Stimulated activated CD4-positive, alpha-beta T cell treated with anti-CD3 and anti-CD28 coated beads, Interleukin-15, amount 100 ng/mL, for 1 hour (primary cell): ENCODE results near the gene TSFM.

Experiments used
- DNase-seq, 2 donors: peaks; one replicate each; pipeline ENCODE4 v3.0.0-alpha.2; 2020; ENCODE audit warnings: low read depth in 1 of 2, low spot score in 1 of 2

TSFM gene

DNA sequence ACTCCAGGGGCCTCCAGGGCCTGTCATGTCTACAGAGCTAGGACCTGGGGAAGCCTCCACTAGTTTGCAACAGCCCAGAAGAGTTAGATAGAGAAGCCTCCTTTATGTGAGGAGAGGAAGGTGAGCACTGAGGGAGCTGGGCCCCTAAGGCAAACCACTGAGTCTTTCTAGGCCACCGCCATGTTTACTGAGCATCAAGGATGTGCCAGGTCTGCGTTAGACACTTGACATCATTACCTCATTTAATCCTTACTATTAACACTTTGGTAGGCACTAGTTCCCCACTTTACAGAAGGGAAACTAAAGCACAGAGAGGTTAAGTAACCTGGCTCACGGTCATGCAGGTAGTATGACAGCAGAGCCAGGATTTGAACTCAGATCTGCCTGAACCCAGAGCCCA lies 51.1 kb downstream of the TSFM start:
- no peak for DNase-seq

DNA sequence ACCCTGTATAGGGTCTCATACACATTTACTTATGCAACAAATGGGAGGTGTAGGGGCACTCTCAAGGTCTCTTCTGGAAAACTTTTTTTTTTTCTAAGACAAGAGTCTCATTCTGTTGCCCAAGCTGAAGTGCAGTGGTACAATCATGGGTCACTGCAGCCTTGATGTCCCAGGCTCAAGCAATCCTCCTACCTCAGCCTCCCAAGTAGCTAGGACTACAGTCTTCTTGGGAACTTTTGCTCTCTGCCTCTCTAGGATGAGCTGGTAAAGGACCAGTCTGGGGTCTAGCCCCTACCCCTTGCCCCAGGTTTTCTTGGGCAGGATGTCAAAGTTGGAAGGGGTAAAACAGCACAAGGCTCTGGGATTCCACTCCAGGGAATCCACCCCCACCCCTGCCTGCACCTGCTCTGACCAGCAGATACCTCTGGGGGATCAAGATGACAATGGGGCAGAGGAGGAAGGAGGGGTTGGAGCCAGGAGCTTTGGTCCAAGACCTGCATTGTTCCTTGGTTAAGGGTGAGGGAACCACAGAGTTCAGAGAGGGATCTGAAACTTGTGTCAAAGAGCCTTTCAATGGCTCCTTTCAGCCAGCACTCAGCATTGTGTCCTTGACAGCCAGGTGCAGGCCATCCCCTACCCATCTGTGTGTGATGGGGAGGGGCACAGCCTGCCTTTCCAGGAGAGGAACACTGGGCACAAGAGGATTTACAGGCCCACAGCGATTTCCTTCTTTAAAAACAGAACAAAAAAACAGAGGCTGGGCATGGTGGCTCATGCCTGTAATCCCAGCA lies 51.7 kb downstream of the TSFM start:
- no peak for DNase-seq

DNA sequence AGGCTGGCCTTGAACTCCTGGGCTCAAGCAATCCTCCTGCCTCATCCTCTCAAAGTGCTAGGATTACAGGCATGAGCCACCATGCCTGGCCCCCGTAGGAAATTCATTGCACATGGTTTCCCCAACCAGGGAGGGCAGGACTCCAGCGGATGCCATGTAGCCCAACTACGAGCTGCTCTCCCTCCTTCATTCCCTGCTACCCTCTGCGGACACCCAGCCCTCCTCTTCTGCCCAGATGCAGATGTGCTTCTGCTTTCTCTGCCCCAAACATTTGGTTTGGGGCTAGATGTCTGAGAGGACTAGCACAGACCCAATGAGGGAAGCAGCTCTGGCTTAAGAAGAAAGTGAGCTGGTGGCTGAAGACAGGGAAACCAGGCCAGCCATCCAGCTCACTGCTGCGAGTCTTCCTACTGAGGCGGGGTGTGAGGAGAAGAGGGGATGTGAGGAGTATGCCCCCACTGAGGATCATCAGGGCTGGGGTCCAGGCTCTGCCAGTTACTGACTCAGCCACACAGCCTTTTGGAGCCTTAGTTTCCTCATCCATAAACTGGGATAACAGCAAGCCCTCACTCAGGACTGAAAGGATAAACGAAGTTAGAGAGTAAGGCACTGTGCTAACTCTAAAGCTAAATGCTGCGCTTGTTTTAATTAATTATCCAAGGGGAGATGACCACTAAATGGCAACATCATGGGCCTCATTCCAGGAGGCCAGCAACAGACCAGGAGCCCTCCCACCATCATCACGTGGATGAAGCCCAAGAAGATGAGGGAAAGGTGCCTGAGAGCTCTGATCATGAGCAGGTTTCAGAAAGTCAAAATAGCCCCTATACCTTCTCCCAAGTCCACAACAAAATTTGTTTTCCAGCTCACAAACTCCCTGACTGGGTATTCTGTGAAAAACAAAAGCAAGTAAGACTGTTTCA lies 53.0 kb downstream of the TSFM start:
- no peak for DNase-seq

DNA sequence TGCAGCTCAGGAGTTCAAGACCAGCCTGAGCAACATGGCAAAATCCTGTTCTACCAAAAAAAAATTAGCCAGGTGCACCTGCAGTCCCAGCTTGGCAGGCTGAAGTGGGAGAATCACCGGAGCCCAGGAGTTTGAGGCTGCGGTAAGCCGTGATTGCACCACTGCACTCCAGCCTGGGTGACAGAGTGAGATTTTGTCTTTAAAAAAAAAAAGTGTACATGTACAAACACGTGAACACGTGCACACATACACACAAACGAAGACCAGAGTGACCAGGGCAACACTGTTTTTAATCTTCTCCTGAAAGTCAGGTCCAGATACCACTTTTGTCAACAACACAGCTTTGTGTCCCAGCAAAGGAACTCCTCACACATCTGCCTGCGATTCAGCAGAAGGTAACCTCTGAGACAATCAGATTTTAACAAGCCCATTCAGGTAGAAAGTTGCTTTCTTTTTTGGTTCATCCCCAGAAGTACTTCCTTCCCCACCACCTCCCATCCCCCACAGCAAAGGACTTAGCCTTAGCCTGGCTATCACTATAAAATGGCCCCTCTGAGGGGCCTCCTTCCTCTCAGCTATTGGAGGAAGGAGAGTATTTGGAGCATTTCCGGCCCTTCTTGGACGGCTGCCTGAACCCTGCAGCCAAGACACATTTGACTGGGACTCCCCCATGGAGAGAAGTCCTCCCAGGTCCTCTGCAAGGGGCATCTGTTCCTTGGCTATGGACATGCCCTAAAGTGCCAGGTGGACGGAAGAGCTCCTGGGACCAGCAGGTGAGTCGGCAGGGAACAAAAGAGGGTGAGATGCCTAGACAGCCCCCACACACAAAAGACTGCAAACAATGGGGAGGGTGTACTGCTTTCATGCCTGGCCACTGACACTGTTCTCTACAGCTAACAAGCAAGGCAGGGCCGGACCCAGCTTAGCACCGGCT lies 54.1 kb downstream of the TSFM start:
- no peak for DNase-seq

DNA sequence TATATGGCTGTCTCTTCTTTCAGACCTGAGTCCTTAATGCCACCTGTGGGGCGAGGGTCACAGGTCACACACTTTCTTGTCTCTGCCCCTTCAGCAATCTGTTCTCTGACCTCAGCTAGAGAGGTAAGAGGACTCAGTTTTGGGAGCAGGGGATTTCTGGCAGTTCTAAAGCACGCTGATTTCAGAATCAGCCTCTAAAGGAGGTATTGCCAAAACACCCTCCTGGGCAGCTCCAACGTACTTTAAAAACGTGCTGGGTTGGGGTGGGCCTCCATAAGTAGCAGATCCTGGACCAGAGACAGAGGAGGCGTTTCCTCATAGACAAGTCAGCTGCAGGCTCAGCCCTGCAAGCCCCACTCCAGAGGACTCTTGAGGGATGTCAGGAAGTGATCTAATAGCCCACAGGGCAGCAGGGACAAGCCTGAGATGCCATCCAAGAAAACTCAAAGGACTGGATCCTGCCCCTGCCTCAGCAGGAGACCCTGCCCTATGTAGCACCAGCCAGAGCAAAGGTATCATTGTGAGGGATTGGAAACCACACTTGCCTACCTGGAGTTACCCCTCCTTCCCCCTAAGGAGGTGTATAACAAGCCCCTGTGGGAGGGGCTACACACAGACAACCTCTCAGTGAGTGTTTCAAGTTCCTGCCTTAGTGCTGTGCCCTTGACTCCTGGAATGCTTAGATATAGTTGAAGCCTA lies 55.4 kb downstream of the TSFM start:
- DNase-seq = no peak

DNA sequence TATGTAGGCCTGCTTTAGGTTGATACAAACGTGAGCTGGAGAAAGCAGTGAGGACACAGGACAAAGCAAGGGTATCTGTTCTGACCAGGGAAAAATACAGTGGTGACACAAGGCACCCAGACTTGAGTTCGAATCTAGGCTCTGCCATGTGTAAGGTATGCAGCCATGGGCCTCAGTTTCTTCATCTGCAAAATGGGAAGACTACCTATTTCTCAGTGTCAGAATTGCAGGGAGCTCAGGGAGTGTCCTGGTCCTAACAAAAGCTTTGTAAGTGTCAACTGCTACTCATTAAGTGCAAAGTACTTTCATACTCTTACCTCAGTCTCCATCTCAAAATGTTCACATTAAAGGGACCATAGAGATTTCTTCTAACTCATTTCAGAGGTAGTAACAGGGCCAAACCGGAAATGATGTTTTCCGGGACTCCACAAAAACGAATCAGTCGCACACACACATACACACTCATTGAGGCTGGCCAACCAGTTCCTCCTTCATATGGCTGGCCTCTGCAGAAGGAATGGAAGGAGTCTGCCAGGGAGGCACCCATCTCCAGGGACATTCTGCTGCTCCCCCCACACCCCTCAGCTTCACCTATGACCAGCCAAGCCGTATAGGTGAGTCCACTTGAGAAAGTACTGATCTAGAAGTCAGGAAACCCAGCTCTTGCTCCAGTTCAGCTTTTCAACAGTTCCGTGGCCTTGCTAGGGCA lies 56.2 kb downstream of the TSFM start:
- no peak for DNase-seq

DNA sequence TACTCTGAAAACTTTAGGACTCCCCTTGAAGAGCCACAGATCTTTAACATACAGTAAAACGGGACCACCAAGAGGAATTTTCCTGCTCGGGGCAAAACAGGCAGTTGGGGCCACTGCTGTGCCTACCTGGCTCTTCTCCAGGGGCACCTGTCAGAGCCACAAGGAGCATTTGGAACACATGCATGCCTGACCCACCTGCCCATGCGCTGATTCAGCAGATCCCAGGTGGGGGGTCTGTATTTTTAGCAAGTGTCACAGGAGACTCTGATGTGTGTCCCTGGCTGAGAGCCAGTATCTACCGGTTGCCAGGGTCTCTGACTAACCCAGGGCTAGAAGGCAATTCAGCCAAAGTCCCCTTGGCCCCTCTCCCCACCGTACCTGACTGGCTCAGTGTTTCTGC lies 57.4 kb downstream of the TSFM start:
- DNase-seq = no peak

DNA sequence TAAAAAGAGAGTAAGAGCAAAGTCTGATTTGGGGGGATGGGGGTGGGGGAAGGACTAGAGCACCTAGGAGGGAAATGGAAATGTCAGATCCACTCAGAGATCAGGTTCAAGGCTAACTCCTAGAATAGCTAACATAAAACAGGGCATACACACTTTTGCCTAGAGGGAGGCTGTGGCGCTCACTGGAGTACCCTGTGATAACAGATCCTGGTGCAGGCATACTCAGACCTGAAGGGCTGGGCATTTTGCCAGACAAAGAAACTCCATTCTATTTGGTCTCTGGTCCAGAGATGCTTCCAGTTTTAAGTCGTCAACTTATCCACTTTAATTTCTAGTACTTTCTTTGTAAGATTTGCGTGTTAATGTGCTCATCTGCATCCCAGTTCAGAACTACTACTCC lies 58.1 kb downstream of the TSFM start:
- DNase-seq = no peak

DNA sequence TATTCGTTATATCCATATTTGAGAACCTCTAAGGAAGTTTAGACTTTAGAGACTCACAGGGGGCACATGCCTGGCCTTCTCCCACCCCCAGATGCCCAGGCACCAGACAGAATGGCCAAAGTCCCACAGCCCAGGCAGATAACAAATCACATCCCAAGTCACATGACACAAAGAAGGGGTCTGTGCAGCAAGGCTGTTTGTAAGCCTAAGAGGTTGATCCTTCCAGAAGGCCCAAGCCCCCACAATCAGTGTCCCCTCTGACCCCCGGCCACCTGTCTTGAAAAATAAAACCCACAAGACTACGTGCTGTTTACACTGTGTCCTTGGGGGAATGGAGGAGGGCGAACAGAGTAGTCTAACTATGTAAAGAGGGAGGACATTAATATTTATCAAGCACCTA lies 58.9 kb downstream of the TSFM start:
- no peak for DNase-seq

DNA sequence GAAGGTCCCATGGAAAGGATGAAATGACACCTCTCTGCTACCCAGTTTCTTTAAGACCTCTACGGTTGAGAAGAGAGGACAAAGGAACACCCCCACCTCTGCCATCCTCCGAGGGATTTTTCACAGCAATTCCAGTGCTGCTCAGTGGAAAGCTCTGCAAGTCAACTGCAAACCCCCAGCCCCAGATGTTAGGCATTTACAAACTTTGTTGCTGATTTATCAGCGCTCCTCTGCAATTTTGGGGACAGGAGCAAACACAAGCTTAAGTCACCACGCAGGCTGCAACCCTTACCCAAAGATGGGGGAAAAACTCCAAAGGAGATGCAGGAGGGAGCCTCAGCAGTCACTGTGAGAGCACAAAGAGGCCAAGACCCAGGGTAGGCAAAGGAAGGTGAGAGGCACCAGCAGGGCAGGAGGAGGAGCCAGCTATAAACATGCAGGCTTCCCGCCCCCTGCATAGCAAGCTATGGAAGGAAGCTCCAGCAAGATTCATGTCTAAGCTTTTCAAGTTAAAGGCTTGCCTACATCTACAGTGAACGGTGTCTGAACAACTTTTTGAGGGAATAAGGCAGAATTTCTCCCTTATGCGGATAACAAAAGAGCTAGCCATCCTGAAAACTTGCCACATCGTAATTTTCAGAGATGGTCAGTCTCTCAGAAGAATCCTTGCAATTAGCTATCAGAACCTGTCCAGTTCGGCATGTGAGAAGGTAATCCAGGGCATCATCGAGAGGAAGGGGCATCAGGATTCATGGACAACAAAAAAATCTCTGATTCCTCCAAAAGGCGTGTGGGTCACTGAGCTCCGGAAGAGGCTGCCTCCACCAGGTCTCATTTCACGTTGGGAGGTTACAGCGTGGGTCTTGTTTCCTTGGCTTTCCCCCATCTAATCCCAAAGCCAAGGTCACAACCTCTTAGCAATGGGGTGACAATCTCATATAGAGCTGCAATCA lies 60.0 kb downstream of the TSFM start:
- DNase-seq = no peak

DNA sequence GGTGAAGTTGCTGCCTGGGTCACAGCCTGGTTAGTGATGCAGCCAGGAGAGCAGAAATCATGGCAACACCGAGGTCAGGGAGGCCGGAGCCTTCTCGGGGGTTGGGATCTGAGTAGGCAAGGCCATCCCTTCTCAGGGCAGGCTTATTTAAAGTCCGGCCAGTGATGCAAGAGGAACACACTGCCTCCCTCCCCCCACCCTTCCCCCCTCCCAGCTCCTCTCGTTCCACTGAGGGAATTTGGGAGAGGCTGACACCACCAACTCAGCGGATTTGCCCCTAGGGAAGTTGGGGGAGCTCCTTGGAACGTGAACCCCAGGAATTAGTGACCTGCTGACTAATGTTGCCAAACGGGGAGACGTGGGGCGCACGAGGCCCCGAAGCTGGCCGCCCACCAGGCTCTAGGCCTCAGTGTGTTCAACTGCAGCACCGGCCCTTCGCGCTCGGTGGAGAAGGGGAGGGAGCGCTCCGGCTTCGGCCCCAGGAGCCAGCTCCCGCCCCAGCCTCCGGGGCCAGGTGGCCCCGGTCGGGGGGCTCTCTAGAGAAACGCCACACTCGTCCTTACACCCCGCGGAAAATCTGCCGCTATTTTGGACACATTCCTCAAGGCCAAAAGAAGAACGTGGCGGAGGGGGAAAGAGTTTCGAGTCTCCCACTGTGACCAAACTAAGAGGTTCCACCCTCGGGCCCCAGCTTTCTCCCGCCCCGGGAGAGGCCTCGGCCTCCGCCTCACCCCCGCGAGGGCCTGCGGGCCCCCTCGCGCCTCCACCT lies 62.3 kb downstream of the TSFM start:
- no peak for DNase-seq

DNA sequence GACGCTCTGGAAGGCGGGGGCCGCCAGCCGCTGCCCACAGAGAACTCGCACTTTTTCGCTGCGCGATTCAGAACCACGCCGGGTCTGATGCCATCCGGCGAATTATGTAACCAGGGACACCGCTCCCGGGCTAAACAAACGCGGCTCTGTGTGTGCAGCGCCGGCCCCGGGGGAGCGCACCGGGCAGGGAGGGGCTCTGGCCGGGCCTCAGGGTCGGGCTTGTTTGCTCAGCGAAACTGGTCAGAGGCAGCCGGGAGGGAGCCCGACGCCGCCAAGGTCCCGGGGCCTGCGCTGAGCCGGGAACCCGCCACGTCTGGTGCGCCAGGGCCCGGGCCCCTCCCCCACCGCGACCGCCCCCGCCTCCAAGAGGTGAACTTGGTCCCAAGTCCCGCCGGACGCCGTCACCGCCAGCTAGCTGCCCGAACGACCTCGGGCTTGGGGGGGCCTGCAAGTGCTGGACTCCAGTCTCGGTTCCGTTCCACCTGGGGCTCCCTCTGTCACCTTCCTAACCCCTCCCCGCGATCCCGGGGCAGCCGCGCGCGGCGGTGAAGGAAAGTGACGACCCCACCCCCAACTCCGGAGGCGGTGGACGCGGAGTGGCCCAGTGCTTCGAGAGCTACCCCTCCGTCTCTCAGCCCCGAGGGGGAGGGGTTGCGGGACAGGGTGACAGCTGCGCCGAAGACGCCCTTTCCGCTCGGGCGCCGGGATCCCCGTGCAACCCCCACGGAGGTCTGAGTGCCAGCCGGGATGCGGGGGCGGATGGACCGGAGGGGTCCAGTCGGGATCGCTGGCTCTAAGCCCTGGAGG lies 63.1 kb downstream of the TSFM start:
- peak in 1 of 2 donors; percentile 58 for DNase-seq

DNA sequence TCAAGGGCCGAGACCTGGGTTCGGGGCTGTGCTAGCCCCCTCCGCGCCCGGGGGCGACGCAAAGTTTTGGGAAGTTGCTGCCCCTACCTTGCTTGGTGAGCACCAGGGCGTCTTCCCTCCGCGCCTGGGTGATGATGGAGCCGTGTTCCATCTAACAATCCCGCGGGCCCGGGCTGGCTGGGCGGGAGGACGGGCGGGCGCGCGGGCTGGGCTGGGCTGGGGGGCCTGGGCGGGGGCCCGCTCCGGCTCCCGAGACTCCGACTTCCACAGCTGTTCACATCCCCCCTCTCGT lies 63.6 kb downstream of the TSFM start:
- no peak for DNase-seq

DNA sequence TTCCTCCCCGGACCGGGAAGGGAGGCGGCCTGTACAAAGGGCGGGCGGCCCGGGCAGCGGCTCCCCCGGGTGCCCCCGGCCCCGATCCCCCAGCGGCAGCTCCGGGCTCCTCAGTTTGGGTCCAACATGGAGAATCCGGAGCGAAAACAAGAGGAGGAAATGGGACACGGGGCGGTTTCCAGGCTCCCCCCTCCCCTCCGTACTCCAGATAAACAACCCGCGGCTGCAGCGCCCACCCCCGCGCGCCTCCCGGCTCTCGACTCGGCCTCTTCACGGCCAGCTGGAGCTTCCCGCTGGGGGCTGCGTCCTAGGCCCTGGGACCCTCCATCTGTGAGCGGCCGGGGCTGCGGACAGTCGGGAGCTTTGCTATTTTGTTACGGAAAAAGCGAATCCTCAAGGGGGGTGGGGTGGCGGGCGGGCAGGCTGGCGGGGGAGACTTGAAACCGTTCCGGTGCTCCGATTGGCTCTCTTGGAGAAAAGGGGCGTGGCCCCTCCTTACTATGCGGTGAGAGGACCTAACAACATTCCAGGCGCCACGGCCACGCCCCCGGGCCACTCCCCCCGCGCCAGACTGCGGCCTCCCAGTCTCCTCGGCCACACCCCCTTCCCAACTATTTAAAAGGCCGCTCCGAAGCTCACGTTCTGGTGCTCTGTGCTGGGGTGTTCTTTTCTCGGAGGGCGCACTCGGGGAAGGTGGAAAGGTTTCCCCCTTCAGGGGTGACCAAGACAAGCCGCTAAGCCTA lies 64.2 kb downstream of the TSFM start, which contains the start of gene CTDSP2:
TSS of gene CTDSP2 (minus strand) at position 153 of the 743 bp plus-strand sequence. CDS start 294 bp downstream, outside the sequence.
- DNase-seq = peak; percentile 73 to 75
